HG02763 (cell line): ENCODE results near the gene TCF3.
"Not testable (repeated sequence)": the region's sequence is repeated elsewhere in the genome, so short reads cannot be mapped to it uniquely, and the experiment has no call there.

Experiments used
- ATAC-seq: cut with Tn5 transposase; IDR thresholded peaks from one replicate; pipeline ENCODE4 v1.9.1; 2021; ENCODE audit warnings: mild to moderate bottlenecking, moderate library complexity; ENCODE audit not compliant: unreplicated experiment

The TCF3 gene

GRCh38 chr19:1652471-1653299 lies at the start of gene TCF3:
Gene TCF3 (minus strand): TSS chr19:1652615. CDS start chr19:1650248, 2,367 bp downstream.
- ATAC-seq = peak; percentile 66

DNA sequence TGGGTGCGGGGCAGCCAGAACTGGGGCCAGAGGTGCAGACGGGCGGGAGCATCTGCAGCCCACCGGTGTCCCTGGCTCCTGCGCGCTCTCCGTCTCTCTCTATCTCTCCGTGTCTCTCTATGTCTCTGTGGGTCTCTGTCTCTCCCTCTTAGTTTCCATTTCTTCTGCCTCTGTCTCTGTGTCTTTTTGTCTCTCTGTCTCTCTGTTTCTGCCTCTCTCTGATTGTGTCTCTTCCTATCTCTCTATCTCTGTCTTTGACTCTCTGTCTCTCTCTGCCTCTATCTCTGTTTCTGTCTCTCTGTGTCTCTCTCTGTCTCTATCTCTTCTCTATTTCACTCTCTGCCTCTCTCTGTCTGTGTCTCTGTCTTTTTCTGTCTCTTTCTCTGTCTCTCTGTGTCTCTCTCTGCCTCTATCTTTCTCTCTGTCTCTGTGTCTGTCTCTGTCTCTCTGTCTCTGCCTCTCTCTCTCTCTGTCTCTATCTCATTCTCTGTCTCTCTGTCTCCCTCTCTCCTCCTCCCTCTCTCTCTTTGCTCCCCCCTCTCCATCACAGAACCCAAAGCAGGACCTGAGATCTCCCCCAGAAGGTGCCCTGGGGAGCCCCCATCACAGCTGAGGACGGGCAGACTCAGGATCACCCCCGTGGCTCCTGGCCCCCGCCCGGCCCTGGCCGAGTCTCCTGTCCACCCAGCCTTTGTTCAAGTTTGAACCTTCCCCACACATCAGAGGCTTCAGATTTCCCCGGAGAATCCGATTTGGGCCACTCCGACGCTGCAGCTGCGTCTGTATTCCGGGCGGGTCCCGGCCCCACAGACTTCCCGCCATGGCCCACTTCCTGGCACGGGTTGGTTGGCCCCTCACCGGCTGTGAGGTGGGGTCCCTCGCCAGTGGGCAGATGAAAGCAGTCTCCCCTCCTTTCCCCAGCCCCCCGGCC lies 48.6 kb upstream of the TCF3 start:
- no peak for ATAC-seq

- no peak for ATAC-seq
Measured at GRCh38 chr19:1699998-1700732, 47.8 kb upstream of the TCF3 start.

GRCh38 chr19:1699386-1699785 lies 47.0 kb upstream of the TCF3 start:
- ATAC-seq = no peak

DNA sequence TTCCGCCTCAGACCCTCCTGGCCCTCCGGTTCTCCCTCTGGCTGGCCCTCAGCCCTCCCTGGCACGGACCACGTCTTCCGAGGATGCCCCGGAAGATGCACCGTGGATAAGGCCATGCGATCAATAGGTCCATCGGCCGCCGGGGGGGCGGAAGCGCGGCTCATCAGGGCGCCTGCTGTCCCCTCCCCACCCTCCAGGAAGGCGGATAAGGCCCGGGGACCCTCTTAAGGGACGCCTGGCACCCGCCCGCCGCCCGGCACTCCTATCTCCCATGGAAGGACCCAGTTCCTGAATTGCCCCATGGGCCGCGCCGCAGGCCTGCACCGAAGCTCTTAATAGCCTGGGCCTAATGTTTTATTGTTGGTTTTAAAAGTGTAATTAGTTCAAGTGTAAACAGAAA lies 46.2 kb upstream of the TCF3 start:
- no peak for ATAC-seq

DNA sequence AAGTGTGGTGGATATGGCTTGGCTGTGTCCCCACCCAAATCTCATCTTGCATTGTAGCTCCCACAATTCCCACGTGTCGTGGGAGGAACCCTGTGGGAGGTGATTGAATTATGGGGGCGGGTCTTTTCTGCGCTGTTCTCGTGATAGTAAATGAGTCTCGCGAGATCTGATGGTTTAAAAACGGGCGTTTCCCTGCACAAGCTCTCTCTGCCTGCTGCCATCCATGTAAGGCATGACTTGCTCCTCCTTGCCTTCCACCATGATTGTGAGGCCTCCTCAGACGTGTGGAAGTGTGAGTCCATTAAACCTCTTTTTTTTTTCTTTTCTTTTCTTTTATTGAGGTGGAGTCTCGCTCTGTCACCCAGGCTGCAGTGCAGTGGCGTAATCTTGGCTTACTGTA lies 43.1 kb upstream of the TCF3 start:
- not testable (repeated sequence) for ATAC-seq

GRCh38 chr19:1691589-1692290 lies 39.3 kb upstream of the TCF3 start:
- no peak for ATAC-seq

- ATAC-seq = no peak
Measured at GRCh38 chr19:1690699-1691307, 38.4 kb upstream of the TCF3 start.

DNA sequence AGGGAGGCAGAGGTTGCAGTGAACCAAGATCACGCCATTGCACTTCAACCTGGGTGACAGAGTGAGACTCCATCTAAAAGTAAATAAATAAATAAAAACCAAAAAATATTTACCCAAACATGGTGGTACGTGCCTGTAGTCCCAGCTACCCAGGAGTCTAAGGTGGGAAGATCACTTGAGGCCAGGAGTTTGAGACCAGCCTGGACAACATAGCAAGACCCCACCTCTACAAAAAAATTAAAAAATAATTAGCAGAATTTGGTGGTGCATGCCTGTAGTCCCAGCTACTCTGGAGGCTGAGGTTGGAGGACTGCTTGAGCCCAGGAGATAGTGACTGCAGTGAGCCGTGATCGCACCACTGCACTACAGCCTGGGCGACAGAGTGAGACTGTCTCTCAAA lies 33.4 kb upstream of the TCF3 start:
- ATAC-seq = not testable (repeated sequence)

- ATAC-seq = no peak
Measured at GRCh38 chr19:1685046-1685445, 32.6 kb upstream of the TCF3 start.

- ATAC-seq = no peak
Measured at GRCh38 chr19:1684573-1684912, 32.1 kb upstream of the TCF3 start.

GRCh38 chr19:1683869-1684572 lies 31.6 kb upstream of the TCF3 start:
- no peak for ATAC-seq

- ATAC-seq = no peak
Measured at GRCh38 chr19:1680976-1681375, 28.6 kb upstream of the TCF3 start.

GRCh38 chr19:1678073-1678472 lies 25.7 kb upstream of the TCF3 start:
- no peak for ATAC-seq

- ATAC-seq = no peak
Measured at GRCh38 chr19:1676351-1677266, 24.2 kb upstream of the TCF3 start.

GRCh38 chr19:1675633-1676350 lies 23.4 kb upstream of the TCF3 start:
- no peak for ATAC-seq

DNA sequence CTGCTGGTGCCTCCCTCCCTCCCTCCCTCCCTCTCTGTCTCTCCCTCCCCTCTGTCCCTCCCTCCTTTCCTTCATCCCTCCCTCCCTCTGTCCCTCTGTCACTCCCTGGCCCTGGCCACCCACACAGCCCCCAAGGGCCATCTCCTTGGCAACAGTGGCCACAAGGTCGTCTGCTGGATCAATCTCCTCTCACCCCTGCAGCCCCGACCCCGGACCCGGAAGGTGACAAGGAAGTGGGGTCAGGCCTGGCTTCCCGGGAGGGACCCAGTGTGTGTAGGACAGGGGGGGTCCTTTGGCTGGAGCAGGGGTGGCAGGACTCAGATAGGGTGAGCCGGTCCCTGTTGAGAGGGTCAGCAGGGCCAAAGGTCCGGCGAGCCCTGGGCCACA lies 21.9 kb upstream of the TCF3 start:
- no peak for ATAC-seq
